ENCODE results near the gene ARID1B.

Gene ARID1B

DNA sequence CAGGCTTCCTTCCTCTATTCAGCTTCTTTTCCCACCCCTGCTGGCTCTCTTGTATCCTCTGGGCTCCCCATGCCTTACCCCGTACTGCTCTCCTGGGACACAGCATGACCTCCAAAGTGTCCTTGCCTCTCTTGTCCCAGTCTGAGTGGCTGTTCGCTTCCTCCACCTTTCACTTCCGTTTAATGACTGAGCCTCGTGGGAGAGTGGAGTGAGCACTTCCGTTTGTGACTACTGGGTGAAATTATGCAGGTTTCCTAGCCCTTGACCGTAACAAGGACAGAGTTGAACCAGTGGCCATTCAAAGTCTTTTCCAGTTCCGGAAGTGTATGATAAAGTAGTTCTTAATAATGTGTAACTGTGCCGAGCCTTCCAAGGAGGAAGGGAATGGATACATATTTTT, 109.2 kb downstream of the ARID1B start:
- H3K4me3 ChIP-seq (ENCODE audit: severe bottlenecking): no peak overlapping the region
- H3K4me1 ChIP-seq (ENCODE audit: insufficient read depth, poor library complexity, severe bottlenecking): peaks cover 5% of the 10 kb centered on the region
- no peak for DNase-seq (ENCODE audit: low spot score)
- no peaks in the 10 kb centered on the region for H3K36me3 ChIP-seq (ENCODE audit: low read depth)
- ATAC-seq (ENCODE audit: low read depth): no peak
- no peak overlapping the region for H3K27ac ChIP-seq (ENCODE audit: poor library complexity, severe bottlenecking)
- TF ChIP-seq, protein P1, sequence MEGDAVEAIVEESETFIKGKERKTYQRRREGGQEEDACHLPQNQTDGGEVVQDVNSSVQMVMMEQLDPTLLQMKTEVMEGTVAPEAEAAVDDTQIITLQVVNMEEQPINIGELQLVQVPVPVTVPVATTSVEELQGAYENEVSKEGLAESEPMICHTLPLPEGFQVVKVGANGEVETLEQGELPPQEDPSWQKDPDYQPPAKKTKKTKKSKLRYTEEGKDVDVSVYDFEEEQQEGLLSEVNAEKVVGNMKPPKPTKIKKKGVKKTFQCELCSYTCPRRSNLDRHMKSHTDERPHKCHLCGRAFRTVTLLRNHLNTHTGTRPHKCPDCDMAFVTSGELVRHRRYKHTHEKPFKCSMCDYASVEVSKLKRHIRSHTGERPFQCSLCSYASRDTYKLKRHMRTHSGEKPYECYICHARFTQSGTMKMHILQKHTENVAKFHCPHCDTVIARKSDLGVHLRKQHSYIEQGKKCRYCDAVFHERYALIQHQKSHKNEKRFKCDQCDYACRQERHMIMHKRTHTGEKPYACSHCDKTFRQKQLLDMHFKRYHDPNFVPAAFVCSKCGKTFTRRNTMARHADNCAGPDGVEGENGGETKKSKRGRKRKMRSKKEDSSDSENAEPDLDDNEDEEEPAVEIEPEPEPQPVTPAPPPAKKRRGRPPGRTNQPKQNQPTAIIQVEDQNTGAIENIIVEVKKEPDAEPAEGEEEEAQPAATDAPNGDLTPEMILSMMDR (IDR thresholded peaks at IDR 0.05; ENCODE audit: poor library complexity, severe bottlenecking): no peak
- no peaks in the 10 kb centered on the region for H3K27me3 ChIP-seq (ENCODE audit: insufficient read depth, poor library complexity, severe bottlenecking)
- no peaks in the 10 kb centered on the region for H3K9me3 ChIP-seq (ENCODE audit: severe bottlenecking)

DNA sequence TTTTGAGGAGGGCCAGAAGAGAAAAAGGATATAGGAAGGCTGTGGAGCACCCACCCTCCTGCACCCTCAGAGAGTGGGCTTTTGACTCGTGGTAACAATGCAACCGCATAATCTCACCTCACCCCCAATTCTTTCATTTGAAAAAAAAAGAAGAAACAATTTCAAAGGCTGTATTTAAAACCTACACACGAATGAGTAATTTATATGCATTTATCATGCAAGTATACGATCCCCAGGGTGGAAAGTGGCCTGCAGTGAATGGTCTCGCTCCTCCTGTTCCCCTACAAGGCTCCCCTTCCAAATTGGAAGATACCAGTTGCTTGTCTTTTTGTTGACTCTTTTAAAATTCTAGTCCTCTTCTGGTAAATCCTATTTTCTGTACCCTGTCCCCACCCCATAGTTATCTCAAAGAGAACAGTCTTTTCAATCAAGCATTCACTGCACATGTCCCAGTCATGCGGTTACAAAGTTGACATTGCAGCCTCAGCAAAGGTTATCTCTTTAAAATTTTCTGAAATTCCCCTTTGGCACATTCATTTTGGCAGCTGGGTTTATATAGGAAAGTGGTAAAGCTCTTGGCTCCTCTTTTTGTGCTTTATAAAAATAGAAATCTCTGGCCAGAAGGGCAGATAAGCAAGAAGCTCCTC, 110.6 kb downstream of the ARID1B start:
- no peak for DNase-seq (ENCODE audit: low spot score)
- Histone ChIP-seq H3K36me3 (ENCODE audit: low read depth) (no peaks in the 10 kb centered on the region), H3K4me1 (ENCODE audit: insufficient read depth, poor library complexity, severe bottlenecking) (peaks cover 5% of the 10 kb centered on the region), H3K4me3 (ENCODE audit: severe bottlenecking) (no peak overlapping the region), H3K9me3 (ENCODE audit: severe bottlenecking) (no peaks in the 10 kb centered on the region), H3K27ac (ENCODE audit: poor library complexity, severe bottlenecking) (no peak overlapping the region), H3K27me3 (ENCODE audit: insufficient read depth, poor library complexity, severe bottlenecking) (no peaks in the 10 kb centered on the region)
- ATAC-seq (ENCODE audit: low read depth): no peak
- TF ChIP-seq, protein P1 (IDR thresholded peaks at IDR 0.05; ENCODE audit: poor library complexity, severe bottlenecking): no peak

DNA sequence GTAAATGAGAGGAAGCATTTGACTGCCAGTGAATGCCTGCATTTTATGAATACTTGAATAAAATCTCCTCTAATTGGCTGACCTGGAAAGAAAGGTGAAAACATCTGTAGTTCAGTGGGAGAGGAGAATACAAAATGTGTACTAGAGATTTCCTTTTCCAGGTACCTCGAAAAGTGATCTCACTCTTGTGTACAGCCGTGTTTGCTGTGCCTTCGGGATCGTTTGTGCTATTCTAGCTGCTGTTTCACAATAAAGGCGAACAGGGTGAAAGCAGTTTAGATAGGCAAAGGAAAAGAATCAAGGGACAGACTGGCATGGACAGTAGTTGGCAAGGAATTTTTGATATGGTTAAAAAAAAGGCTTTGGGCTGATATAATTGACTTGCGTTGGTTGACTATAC, 112.3 kb downstream of the ARID1B start:
- TF ChIP-seq, protein P1 (IDR thresholded peaks at IDR 0.05; ENCODE audit: poor library complexity, severe bottlenecking): no peak

DNA sequence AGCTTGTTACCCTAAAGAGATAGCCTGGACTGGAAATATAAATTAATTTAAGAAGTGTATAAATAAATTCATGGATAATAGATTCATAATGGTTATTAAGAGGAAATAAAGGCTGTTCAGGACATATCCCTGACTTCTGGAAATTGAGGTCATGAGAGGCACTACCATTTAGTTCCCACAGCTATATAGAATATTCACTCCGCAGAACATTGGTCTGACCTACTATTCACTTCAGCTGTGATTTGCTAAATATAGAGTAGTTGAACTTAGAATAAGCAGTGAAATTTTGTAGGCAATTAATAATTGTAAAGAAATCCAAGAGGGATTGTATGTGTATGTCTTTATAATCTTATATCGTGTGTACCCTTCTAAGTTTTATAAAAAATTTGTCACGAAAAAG, 112.8 kb downstream of the ARID1B start:
- DNase-seq (ENCODE audit: low spot score) (no peak), ATAC-seq (ENCODE audit: low read depth) (no peak)
- TF ChIP-seq, protein P1 (IDR thresholded peaks at IDR 0.05; ENCODE audit: poor library complexity, severe bottlenecking): no peak
- H3K4me1 ChIP-seq (ENCODE audit: insufficient read depth, poor library complexity, severe bottlenecking): no peaks in the 10 kb centered on the region
- H3K27me3 ChIP-seq (ENCODE audit: insufficient read depth, poor library complexity, severe bottlenecking): no peaks in the 10 kb centered on the region
- H3K4me3 ChIP-seq (ENCODE audit: severe bottlenecking): no peak overlapping the region
- H3K9me3 ChIP-seq (ENCODE audit: severe bottlenecking): no peaks in the 10 kb centered on the region
- no peaks in the 10 kb centered on the region for H3K36me3 ChIP-seq (ENCODE audit: low read depth)
- no peak overlapping the region for H3K27ac ChIP-seq (ENCODE audit: poor library complexity, severe bottlenecking)

More for the DNA sequence above, 112.3 kb downstream of the ARID1B start:
- no peaks in the 10 kb centered on the region for H3K9me3 ChIP-seq (ENCODE audit: severe bottlenecking)
- no peaks in the 10 kb centered on the region for H3K36me3 ChIP-seq (ENCODE audit: low read depth)
- DNase-seq (ENCODE audit: low spot score) (no peak), ATAC-seq (ENCODE audit: low read depth) (no peak)
- no peak overlapping the region for H3K27ac ChIP-seq (ENCODE audit: poor library complexity, severe bottlenecking)
- no peaks in the 10 kb centered on the region for H3K27me3 ChIP-seq (ENCODE audit: insufficient read depth, poor library complexity, severe bottlenecking)
- no peak overlapping the region for H3K4me3 ChIP-seq (ENCODE audit: severe bottlenecking)
- no peaks in the 10 kb centered on the region for H3K4me1 ChIP-seq (ENCODE audit: insufficient read depth, poor library complexity, severe bottlenecking)

DNA sequence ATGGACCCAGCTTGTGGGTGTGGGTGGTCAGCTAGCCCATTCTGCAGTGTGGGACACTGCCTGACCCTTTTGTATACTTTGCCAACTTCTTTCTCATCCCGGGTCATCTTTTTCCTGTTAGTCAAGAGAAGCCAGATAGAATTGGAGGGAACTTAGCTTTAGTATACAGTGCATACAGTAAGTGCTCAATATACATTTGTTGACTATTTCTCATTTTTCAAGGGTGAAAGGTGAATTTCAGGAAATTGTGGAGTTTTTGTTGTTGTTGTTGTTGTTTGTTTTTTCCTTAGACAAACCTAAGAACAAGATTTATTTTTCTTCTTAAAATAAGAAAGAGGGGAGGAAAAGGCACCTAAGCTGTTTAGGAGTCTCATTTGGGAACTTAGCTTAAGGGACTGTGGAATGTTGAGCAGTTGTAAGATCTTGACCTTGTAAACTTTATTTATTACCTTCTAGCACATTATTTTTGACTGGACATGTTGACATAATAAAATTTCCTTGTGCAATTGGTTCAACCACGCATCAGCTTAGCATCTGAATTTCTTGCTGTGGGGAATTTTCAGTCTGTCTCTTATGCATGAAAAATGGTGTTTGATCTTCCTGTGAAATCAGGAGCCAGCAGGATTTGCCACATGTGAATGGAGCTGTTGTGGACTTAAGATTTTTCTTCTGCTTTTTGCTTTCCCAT, 113.6 kb downstream of the ARID1B start:
- ATAC-seq (ENCODE audit: low read depth) (no peak), DNase-seq (ENCODE audit: low spot score) (no peak)
- H3K4me3 ChIP-seq (ENCODE audit: severe bottlenecking): no peak overlapping the region
- H3K9me3 ChIP-seq (ENCODE audit: severe bottlenecking): no peaks in the 10 kb centered on the region
- no peaks in the 10 kb centered on the region for H3K36me3 ChIP-seq (ENCODE audit: low read depth)
- H3K27me3 ChIP-seq (ENCODE audit: insufficient read depth, poor library complexity, severe bottlenecking): no peaks in the 10 kb centered on the region
- no peaks in the 10 kb centered on the region for H3K4me1 ChIP-seq (ENCODE audit: insufficient read depth, poor library complexity, severe bottlenecking)
- TF ChIP-seq, protein P1 (IDR thresholded peaks at IDR 0.05; ENCODE audit: poor library complexity, severe bottlenecking): no peak
- no peak overlapping the region for H3K27ac ChIP-seq (ENCODE audit: poor library complexity, severe bottlenecking)
